H1 (cell line): ENCODE results near the gene MGAT5B. TPM values are rescaled to one million over a fixed set of nuclear protein-coding genes. Genes with fewer than 3 reads are reported as not detected.

Experiments
- CBX5 ChIP-seq: fragments of 300-800, 300-1000 bp; sonication (generic); IDR thresholded peaks from 2 replicates; pipeline ENCODE4 v1.7.1; 2016; ENCODE audit warnings: antibody characterized with exemption, low read length, low read depth
- CHD2 ChIP-seq: IDR thresholded peaks from 2 replicates; pipeline ENCODE4 v1.6.1; 2012; ENCODE audit warnings: low read length, improper control_type of control experiment
- CTBP2 ChIP-seq: IDR thresholded peaks from 2 replicates; pipeline ENCODE4 v1.7.0; 2011; ENCODE audit warnings: borderline replicate concordance, mild to moderate bottlenecking, moderate library complexity, mixed read lengths, low read length; ENCODE audit not compliant: insufficient read depth, insufficient read length
- KDM4A ChIP-seq: IDR thresholded peaks from one replicate; pipeline ENCODE4 v1.7.1; 2012; ENCODE audit warnings: low read depth, mild to moderate bottlenecking, moderate library complexity, low read length, inconsistent platforms; ENCODE audit not compliant: severe bottlenecking
- NRF1 ChIP-seq: IDR thresholded peaks from 2 replicates; pipeline ENCODE4 v1.6.1; 2011; ENCODE audit warnings: mild to moderate bottlenecking, low read depth, low read length, improper control_type of control experiment
- RFX5 ChIP-seq: IDR thresholded peaks from 2 replicates; pipeline ENCODE4 v1.6.1; 2011; ENCODE audit warnings: low read depth, low read length, improper control_type of control experiment, borderline replicate concordance
- SP1 ChIP-seq: IDR thresholded peaks from 2 replicates; pipeline ENCODE4 v1.6.1; 2011; ENCODE audit warnings: low read depth, low read length
- TCF12 ChIP-seq: IDR thresholded peaks from 2 replicates; pipeline ENCODE4 v1.6.1; 2011; ENCODE audit warnings: low read depth, mild to moderate bottlenecking, low read length
- polyA plus RNA-seq, 7 experiments: library from polyadenylated mRNA; depleted of rRNA in 3 of 7; stranded (reverse) in 5 of 7; unstranded in 2 of 7; fragments of >200 nt in 5 of 7; fragments of 200-250 nt in 2 of 7; gene quantifications; 1 replicate in 5 of 7; 2 replicates in 1 of 7; 4 replicates in 1 of 7; pipeline versions ENCODE4 v1.2.1 to v1.2.3, GENCODE V29; 2011 to 2013; ENCODE audit warnings: missing spikeins in 2 of 7, mixed read lengths in 2 of 7
- total RNA-seq: library from RNA; stranded (reverse); fragmentation: NEBNext Ultra II Directional; extraction: Animal tissue kit (Norgen Biotek cat#: 25700); gene quantifications from 2 replicates; pipeline ENCODE4 v1.2.1, GENCODE V29; 2021
- TF ChIP-seq, protein P1 (sequence below): fragments of 300-600 bp; sonication (generic); IDR thresholded peaks from 2 replicates; pipeline ENCODE4 v1.7.1; 2012; ENCODE audit warnings: low read length, moderate library complexity, mild to moderate bottlenecking, inconsistent platforms; ENCODE audit not compliant: insufficient replicate concordance
- TF ChIP-seq, protein P2 (sequence below): IDR thresholded peaks from 2 replicates; pipeline ENCODE4 v1.6.1; 2011; ENCODE audit warnings: low read depth, mild to moderate bottlenecking, low read length; ENCODE audit not compliant: insufficient read depth

Gene MGAT5B
- total and polyA plus RNA-seq, 2 of the 8 experiments (the other 6 are each of a cell fraction or from before 2014, with no cell fraction given): 7.9 to 8.2 TPM

DNA sequence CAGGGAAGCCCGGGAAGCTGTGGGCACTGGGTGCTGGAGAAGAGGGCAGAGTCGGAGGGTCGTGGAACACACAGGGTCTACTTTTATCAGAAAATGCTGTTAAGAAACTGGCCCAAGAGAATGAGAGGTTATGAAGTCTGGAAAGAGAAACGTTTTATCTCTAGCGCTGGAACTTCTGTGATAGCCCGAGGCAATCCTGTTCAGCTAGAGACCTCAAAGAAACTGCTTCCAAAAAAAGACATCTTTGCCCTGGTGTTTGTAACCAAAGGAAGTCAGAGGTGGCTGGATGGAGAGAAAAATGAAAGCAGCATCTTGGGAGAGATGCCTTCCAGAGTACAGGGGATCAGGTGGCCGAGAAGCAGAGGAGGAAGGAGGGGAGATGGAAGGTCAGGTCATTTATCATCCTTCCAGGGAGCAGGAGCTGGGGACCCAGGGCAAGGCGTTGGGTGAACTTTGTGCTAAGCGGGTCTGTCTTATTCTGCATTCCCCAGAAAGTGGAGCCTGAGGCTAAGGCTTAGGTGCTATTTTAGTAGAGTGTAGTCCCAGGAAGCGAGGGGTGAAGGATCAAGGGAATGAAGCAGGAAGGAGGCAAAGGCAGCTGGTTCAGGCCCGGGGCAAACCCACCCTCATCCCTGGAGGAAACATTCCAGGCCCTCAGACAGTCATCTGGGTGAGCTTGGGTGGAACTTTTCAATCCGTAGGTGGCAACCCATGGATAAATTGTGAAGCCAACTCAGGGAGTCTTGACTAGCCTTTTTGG, 66.5 kb downstream of the MGAT5B start (continued):
- TF ChIP-seq, protein P1, sequence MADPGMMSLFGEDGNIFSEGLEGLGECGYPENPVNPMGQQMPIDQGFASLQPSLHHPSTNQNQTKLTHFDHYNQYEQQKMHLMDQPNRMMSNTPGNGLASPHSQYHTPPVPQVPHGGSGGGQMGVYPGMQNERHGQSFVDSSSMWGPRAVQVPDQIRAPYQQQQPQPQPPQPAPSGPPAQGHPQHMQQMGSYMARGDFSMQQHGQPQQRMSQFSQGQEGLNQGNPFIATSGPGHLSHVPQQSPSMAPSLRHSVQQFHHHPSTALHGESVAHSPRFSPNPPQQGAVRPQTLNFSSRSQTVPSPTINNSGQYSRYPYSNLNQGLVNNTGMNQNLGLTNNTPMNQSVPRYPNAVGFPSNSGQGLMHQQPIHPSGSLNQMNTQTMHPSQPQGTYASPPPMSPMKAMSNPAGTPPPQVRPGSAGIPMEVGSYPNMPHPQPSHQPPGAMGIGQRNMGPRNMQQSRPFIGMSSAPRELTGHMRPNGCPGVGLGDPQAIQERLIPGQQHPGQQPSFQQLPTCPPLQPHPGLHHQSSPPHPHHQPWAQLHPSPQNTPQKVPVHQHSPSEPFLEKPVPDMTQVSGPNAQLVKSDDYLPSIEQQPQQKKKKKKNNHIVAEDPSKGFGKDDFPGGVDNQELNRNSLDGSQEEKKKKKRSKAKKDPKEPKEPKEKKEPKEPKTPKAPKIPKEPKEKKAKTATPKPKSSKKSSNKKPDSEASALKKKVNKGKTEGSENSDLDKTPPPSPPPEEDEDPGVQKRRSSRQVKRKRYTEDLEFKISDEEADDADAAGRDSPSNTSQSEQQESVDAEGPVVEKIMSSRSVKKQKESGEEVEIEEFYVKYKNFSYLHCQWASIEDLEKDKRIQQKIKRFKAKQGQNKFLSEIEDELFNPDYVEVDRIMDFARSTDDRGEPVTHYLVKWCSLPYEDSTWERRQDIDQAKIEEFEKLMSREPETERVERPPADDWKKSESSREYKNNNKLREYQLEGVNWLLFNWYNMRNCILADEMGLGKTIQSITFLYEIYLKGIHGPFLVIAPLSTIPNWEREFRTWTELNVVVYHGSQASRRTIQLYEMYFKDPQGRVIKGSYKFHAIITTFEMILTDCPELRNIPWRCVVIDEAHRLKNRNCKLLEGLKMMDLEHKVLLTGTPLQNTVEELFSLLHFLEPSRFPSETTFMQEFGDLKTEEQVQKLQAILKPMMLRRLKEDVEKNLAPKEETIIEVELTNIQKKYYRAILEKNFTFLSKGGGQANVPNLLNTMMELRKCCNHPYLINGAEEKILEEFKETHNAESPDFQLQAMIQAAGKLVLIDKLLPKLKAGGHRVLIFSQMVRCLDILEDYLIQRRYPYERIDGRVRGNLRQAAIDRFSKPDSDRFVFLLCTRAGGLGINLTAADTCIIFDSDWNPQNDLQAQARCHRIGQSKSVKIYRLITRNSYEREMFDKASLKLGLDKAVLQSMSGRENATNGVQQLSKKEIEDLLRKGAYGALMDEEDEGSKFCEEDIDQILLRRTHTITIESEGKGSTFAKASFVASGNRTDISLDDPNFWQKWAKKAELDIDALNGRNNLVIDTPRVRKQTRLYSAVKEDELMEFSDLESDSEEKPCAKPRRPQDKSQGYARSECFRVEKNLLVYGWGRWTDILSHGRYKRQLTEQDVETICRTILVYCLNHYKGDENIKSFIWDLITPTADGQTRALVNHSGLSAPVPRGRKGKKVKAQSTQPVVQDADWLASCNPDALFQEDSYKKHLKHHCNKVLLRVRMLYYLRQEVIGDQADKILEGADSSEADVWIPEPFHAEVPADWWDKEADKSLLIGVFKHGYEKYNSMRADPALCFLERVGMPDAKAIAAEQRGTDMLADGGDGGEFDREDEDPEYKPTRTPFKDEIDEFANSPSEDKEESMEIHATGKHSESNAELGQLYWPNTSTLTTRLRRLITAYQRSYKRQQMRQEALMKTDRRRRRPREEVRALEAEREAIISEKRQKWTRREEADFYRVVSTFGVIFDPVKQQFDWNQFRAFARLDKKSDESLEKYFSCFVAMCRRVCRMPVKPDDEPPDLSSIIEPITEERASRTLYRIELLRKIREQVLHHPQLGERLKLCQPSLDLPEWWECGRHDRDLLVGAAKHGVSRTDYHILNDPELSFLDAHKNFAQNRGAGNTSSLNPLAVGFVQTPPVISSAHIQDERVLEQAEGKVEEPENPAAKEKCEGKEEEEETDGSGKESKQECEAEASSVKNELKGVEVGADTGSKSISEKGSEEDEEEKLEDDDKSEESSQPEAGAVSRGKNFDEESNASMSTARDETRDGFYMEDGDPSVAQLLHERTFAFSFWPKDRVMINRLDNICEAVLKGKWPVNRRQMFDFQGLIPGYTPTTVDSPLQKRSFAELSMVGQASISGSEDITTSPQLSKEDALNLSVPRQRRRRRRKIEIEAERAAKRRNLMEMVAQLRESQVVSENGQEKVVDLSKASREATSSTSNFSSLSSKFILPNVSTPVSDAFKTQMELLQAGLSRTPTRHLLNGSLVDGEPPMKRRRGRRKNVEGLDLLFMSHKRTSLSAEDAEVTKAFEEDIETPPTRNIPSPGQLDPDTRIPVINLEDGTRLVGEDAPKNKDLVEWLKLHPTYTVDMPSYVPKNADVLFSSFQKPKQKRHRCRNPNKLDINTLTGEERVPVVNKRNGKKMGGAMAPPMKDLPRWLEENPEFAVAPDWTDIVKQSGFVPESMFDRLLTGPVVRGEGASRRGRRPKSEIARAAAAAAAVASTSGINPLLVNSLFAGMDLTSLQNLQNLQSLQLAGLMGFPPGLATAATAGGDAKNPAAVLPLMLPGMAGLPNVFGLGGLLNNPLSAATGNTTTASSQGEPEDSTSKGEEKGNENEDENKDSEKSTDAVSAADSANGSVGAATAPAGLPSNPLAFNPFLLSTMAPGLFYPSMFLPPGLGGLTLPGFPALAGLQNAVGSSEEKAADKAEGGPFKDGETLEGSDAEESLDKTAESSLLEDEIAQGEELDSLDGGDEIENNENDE: no peak
- no peak for TF ChIP-seq KDM4A
- TF ChIP-seq RFX5: no peak
- no peak for TF ChIP-seq SP1
- TF ChIP-seq CBX5: no peak
- no peak for TF ChIP-seq NRF1
- no peak for TF ChIP-seq TCF12
- TF ChIP-seq, protein P2, sequence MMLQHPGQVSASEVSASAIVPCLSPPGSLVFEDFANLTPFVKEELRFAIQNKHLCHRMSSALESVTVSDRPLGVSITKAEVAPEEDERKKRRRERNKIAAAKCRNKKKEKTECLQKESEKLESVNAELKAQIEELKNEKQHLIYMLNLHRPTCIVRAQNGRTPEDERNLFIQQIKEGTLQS: no peak
- no peak for TF ChIP-seq CTBP2
- no peak for TF ChIP-seq CHD2
